ENCODE data around the gene UBR4.

The UBR4 gene

GRCh38 chr1:19066248-19066873, 143.7 kb downstream of the UBR4 start:
- H3K9me3 ChIP-seq (replicated peaks; ENCODE audit: insufficient read depth, low read length) = no peaks in the 10 kb centered on the region
- no peak for TF ChIP-seq EZH2 (optimal IDR thresholded peaks at IDR 0.05; ENCODE audit: low read depth, low read length)
- TF ChIP-seq EZH2phosphoT487 (IDR thresholded peaks at IDR 0.05; ENCODE audit: low read length) = no peak
- no peak for DNase-seq
- no peak overlapping the region for H3K9ac ChIP-seq (ENCODE audit: low read length)
- H3F3A ChIP-seq (ENCODE audit: insufficient read depth, low read length) = no peaks in the 10 kb centered on the region
- no peaks in the 10 kb centered on the region for H3K27me3 ChIP-seq (replicated peaks; ENCODE audit: insufficient read depth, low read length)
- peaks cover 18% of the 10 kb centered on the region for H3K4me1 ChIP-seq (ENCODE audit: low read length)
- H3K4me2 ChIP-seq (ENCODE audit: low read depth, low read length) = peak overlapping the region; percentile 18; the same call in 1 of the 2 replicates
- H3K4me3 ChIP-seq (ENCODE audit: low read length) = no peak overlapping the region
- no peaks in the 10 kb centered on the region for H3K36me3 ChIP-seq (replicated peaks; ENCODE audit: insufficient read depth, low read length)
- H3K9me2 ChIP-seq (replicated peaks; ENCODE audit: insufficient read depth, low read length) = no peaks in the 10 kb centered on the region
- no peak overlapping the region for H2AFZ ChIP-seq (ENCODE audit: low read length)
- no peaks in the 10 kb centered on the region for H4K20me1 ChIP-seq (ENCODE audit: insufficient read depth, low read length)
- no peaks in the 10 kb centered on the region for H3K79me2 ChIP-seq (ENCODE audit: low read length)
- no peak overlapping the region for H3K27ac ChIP-seq (ENCODE audit: low read length)

- Histone ChIP-seq H3K4me3 (ENCODE audit: low read length) (no peak overlapping the region), H3K9me3 (replicated peaks; ENCODE audit: insufficient read depth, low read length) (no peaks in the 10 kb centered on the region), H3K79me2 (ENCODE audit: low read length) (no peaks in the 10 kb centered on the region), H3K4me2 (ENCODE audit: low read depth, low read length) (no peak overlapping the region), H2AFZ (ENCODE audit: low read length) (no peak overlapping the region), H3F3A (ENCODE audit: insufficient read depth, low read length) (no peaks in the 10 kb centered on the region), H3K9me2 (replicated peaks; ENCODE audit: insufficient read depth, low read length) (no peaks in the 10 kb centered on the region), H3K4me1 (ENCODE audit: low read length) (peaks cover 18% of the 10 kb centered on the region), H3K27ac (ENCODE audit: low read length) (no peak overlapping the region), H3K36me3 (replicated peaks; ENCODE audit: insufficient read depth, low read length) (no peaks in the 10 kb centered on the region), H3K9ac (ENCODE audit: low read length) (no peak overlapping the region), H3K27me3 (replicated peaks; ENCODE audit: insufficient read depth, low read length) (no peaks in the 10 kb centered on the region), H4K20me1 (ENCODE audit: insufficient read depth, low read length) (no peaks in the 10 kb centered on the region)
- TF ChIP-seq EZH2phosphoT487 (IDR thresholded peaks at IDR 0.05; ENCODE audit: low read length) = no peak
- no peak for TF ChIP-seq EZH2 (optimal IDR thresholded peaks at IDR 0.05; ENCODE audit: low read depth, low read length)
- no peak for TF ChIP-seq CTCF (IDR thresholded peaks at IDR 0.05; ENCODE audit: low read length)
- no peak for DNase-seq
Observed at GRCh38 chr1:19065526-19066247, 144.4 kb downstream of the UBR4 start.

GRCh38 chr1:19064906-19065450, 145.1 kb downstream of the UBR4 start:
- Histone ChIP-seq H2AFZ (ENCODE audit: low read length) (no peak overlapping the region), H3K9me2 (replicated peaks; ENCODE audit: insufficient read depth, low read length) (no peaks in the 10 kb centered on the region), H3K9me3 (replicated peaks; ENCODE audit: insufficient read depth, low read length) (no peaks in the 10 kb centered on the region), H3K27me3 (replicated peaks; ENCODE audit: insufficient read depth, low read length) (no peaks in the 10 kb centered on the region), H4K20me1 (ENCODE audit: insufficient read depth, low read length) (no peaks in the 10 kb centered on the region), H3K4me3 (ENCODE audit: low read length) (no peak overlapping the region), H3F3A (ENCODE audit: insufficient read depth, low read length) (no peaks in the 10 kb centered on the region), H3K9ac (ENCODE audit: low read length) (no peak overlapping the region), H3K4me1 (ENCODE audit: low read length) (peaks cover 18% of the 10 kb centered on the region), H3K4me2 (ENCODE audit: low read depth, low read length) (no peak overlapping the region), H3K36me3 (replicated peaks; ENCODE audit: insufficient read depth, low read length) (no peaks in the 10 kb centered on the region), H3K27ac (ENCODE audit: low read length) (no peak overlapping the region), H3K79me2 (ENCODE audit: low read length) (no peaks in the 10 kb centered on the region)
- TF ChIP-seq CTCF (IDR thresholded peaks at IDR 0.05; ENCODE audit: low read length) (no peak), EZH2phosphoT487 (IDR thresholded peaks at IDR 0.05; ENCODE audit: low read length) (no peak)
- no peak for DNase-seq
